Astrocyte of the hippocampus (primary cell): ENCODE data around the gene DHCR7.

Source experiments
- DNase-seq: peaks from one replicate; pipeline ENCODE4 v3.0.0; 2011; ENCODE audit warnings: low read depth, low spot score

The DHCR7 gene

GRCh38 chr11:71478528-71478840, 30.3 kb upstream of the DHCR7 start:
- DNase-seq: no peak

GRCh38 chr11:71477641-71478527, 29.7 kb upstream of the DHCR7 start:
- no peak for DNase-seq

- no peak for DNase-seq
Observed at GRCh38 chr11:71476926-71477640, 28.9 kb upstream of the DHCR7 start.

GRCh38 chr11:71476031-71476430, 27.8 kb upstream of the DHCR7 start:
- no peak for DNase-seq

- DNase-seq: no peak
Observed at GRCh38 chr11:71474771-71475483, 26.7 kb upstream of the DHCR7 start.

- no peak for DNase-seq
Observed at GRCh38 chr11:71474141-71474770, 26.1 kb upstream of the DHCR7 start.

- no peak for DNase-seq
Observed at GRCh38 chr11:71473793-71474080, 25.5 kb upstream of the DHCR7 start.

GRCh38 chr11:71472941-71473792, 25.0 kb upstream of the DHCR7 start:
- DNase-seq: no peak

GRCh38 chr11:71472357-71472885, 24.2 kb upstream of the DHCR7 start:
- DNase-seq: no peak

- DNase-seq: no peak
Observed at GRCh38 chr11:71470946-71471345, 22.8 kb upstream of the DHCR7 start.

GRCh38 chr11:71467164-71467563, 19.0 kb upstream of the DHCR7 start:
- no peak for DNase-seq

GRCh38 chr11:71466358-71466757, 18.2 kb upstream of the DHCR7 start:
- DNase-seq: no peak

GRCh38 chr11:71465054-71465453, 16.9 kb upstream of the DHCR7 start:
- DNase-seq: no peak

- DNase-seq: no peak
Observed at GRCh38 chr11:71463331-71464211, 15.4 kb upstream of the DHCR7 start.

GRCh38 chr11:71462726-71463125, 14.5 kb upstream of the DHCR7 start:
- no peak for DNase-seq

GRCh38 chr11:71461696-71462095, 13.5 kb upstream of the DHCR7 start:
- no peak for DNase-seq

GRCh38 chr11:71459767-71460320, 11.7 kb upstream of the DHCR7 start:
- no peak for DNase-seq

- DNase-seq: no peak
Observed at GRCh38 chr11:71459076-71459766, 11.0 kb upstream of the DHCR7 start.
